Smooth muscle cell of the brain vasculature (primary cell): ENCODE data around the gene RPL39L.
"Not testable (repeated sequence)": the region's sequence is repeated elsewhere in the genome, so short reads cannot be mapped to it uniquely, and the experiment has no call there.

Source experiments
- DNase-seq: peaks from one replicate; pipeline ENCODE4 v3.0.0-alpha.2; 2012; ENCODE audit warnings: low read depth, low spot score

RPL39L gene

GRCh38 chr3:187139126-187139894 lies at the start of gene RPL39L:
TSS of gene RPL39L (minus strand) at chr3:187139496. CDS start at chr3:187121300, 18,196 bp downstream.
- peak; percentile 59 for DNase-seq

- DNase-seq, result no peak
Measured at GRCh38 chr3:187188931-187189330, 49.6 kb upstream of the RPL39L start.

GRCh38 chr3:187186801-187187421 lies 47.6 kb upstream of the RPL39L start:
- DNase-seq, result peak; percentile 24

- DNase-seq, result no peak
Measured at GRCh38 chr3:187186375-187186774, 47.1 kb upstream of the RPL39L start.

- DNase-seq, result no peak
Measured at GRCh38 chr3:187185759-187186158, 46.5 kb upstream of the RPL39L start.

- DNase-seq, result no peak
Measured at GRCh38 chr3:187183903-187184302, 44.6 kb upstream of the RPL39L start.

- DNase-seq, result no peak
Measured at GRCh38 chr3:187183210-187183862, 44.0 kb upstream of the RPL39L start.

GRCh38 chr3:187181454-187182170 lies 42.3 kb upstream of the RPL39L start:
- DNase-seq, result no peak

- DNase-seq, result no peak
Measured at GRCh38 chr3:187172929-187173328, 33.6 kb upstream of the RPL39L start.

GRCh38 chr3:187170911-187171310 lies 31.6 kb upstream of the RPL39L start:
- DNase-seq, result not testable (repeated sequence)

GRCh38 chr3:187169231-187169960 lies 30.1 kb upstream of the RPL39L start:
- DNase-seq, result no peak

- DNase-seq, result no peak
Measured at GRCh38 chr3:187167777-187168176, 28.5 kb upstream of the RPL39L start.

- DNase-seq, result no peak
Measured at GRCh38 chr3:187166750-187167149, 27.5 kb upstream of the RPL39L start.

- peak; percentile 29 for DNase-seq
Measured at GRCh38 chr3:187165144-187165543, 25.8 kb upstream of the RPL39L start.

GRCh38 chr3:187162265-187162953 lies 23.1 kb upstream of the RPL39L start:
- DNase-seq, result no peak

GRCh38 chr3:187161556-187161955 lies 22.3 kb upstream of the RPL39L start:
- DNase-seq, result no peak

- DNase-seq, result no peak
Measured at GRCh38 chr3:187150599-187150998, 11.3 kb upstream of the RPL39L start.

- no peak for DNase-seq
Measured at GRCh38 chr3:187150186-187150585, 10.9 kb upstream of the RPL39L start.

- no peak for DNase-seq
Measured at GRCh38 chr3:187146389-187146788, 7.1 kb upstream of the RPL39L start.

GRCh38 chr3:187145149-187145895 lies 6.0 kb upstream of the RPL39L start:
- no peak for DNase-seq
